Neural cell (in vitro differentiated cells): ENCODE results near the gene LYPD1. TPM values are rescaled to one million over a fixed set of nuclear protein-coding genes. Genes with fewer than 3 reads are reported as not detected.

Experiments used
- H2AFZ ChIP-seq: fragments of 200-600, 300-800 bp; sonication (generic), shearing (Covaris generic); 2 replicates; pipeline ENCODE4 v1.6.0; 2014; ENCODE audit warnings: low read depth, mild to moderate bottlenecking, antibody characterized with exemption, low read length, moderate library complexity
- H3F3A ChIP-seq: fragments of 200-600 bp; shearing (Covaris generic); 2 replicates; pipeline ENCODE4 v1.6.1; 2016; ENCODE audit warnings: mild to moderate bottlenecking, moderate library complexity, mixed read lengths, antibody characterized with exemption, low read length; ENCODE audit not compliant: insufficient read depth, poor library complexity, severe bottlenecking
- H3K27ac ChIP-seq: fragments of 200-600, 300-800 bp; sonication (generic), shearing (Covaris generic); 2 replicates; pipeline ENCODE4 v1.5.1; 2014; ENCODE audit warnings: mild to moderate bottlenecking, low read length, moderate library complexity
- H3K27me3 ChIP-seq: fragments of 300-800, 200-600 bp; sonication (generic), shearing (Covaris generic); 2 replicates; pipeline ENCODE4 v1.6.0; 2014; ENCODE audit warnings: mild to moderate bottlenecking, low read depth, low read length, moderate library complexity; ENCODE audit not compliant: insufficient read depth
- H3K36me3 ChIP-seq: fragments of 300-800, 200-600 bp; sonication (generic), shearing (Covaris generic); 2 replicates; pipeline ENCODE4 v1.5.1; 2014; ENCODE audit warnings: mild to moderate bottlenecking, antibody characterized with exemption, low read length, moderate library complexity; ENCODE audit not compliant: insufficient read depth
- H3K4me2 ChIP-seq: fragments of 300-800, 200-600 bp; sonication (generic), shearing (Covaris generic); 2 replicates; pipeline ENCODE4 v1.6.0; 2014; ENCODE audit warnings: mild to moderate bottlenecking, low read length
- H3K4me3 ChIP-seq: fragments of 300-800, 200-600 bp; sonication (generic), shearing (Covaris generic); 2 replicates; pipeline ENCODE4 v1.5.1; 2014; ENCODE audit warnings: mild to moderate bottlenecking, low read length, moderate library complexity
- H3K79me2 ChIP-seq: fragments of 200-600 bp; shearing (Covaris generic); replicated peaks from 2 replicates; pipeline ENCODE4 v1.6.0; 2014; ENCODE audit warnings: mild to moderate bottlenecking, low read length, moderate library complexity; ENCODE audit not compliant: insufficient read depth
- H3K9ac ChIP-seq: fragments of 300-800, 200-600 bp; sonication (generic), shearing (Covaris generic); 2 replicates; pipeline ENCODE4 v1.6.1; 2016; ENCODE audit warnings: mild to moderate bottlenecking, low read length, mixed read lengths
- H3K9me2 ChIP-seq: fragments of 200-600 bp; shearing (Covaris generic); 2 replicates; pipeline ENCODE4 v1.6.1; 2016; ENCODE audit warnings: mild to moderate bottlenecking, low read length, mixed read lengths; ENCODE audit not compliant: insufficient read depth
- H3K9me3 ChIP-seq: fragments of 200-600, 300-800 bp; sonication (generic), shearing (Covaris generic); 2 replicates; pipeline ENCODE4 v1.6.1; 2016; ENCODE audit warnings: mild to moderate bottlenecking, mixed run types, low read length, moderate library complexity, mixed read lengths
- H4K20me1 ChIP-seq: fragments of 200-600 bp; shearing (Covaris generic); 2 replicates; pipeline ENCODE4 v1.6.1; 2016; ENCODE audit warnings: mild to moderate bottlenecking, mixed run types; ENCODE audit not compliant: insufficient read depth
- CTCF ChIP-seq: fragments of 450-650 bp; IDR thresholded peaks from 2 replicates; pipeline ENCODE4 v1.5.1; 2014; ENCODE audit warnings: antibody characterized with exemption, mild to moderate bottlenecking, moderate library complexity; ENCODE audit not compliant: poor library complexity, severe bottlenecking
- EP300 ChIP-seq: fragments of 450-650 bp; conservative IDR thresholded peaks from 2 replicates; pipeline ENCODE4 v1.6.1; 2014; ENCODE audit warnings: antibody characterized with exemption, mild to moderate bottlenecking, moderate library complexity; ENCODE audit not compliant: poor library complexity, severe bottlenecking
- EZH2 ChIP-seq: fragments of 200-600, 300-800 bp; shearing (Covaris generic), sonication (generic); IDR thresholded peaks from 2 replicates; pipeline ENCODE4 v1.6.1; 2014; ENCODE audit warnings: antibody characterized with exemption, low read length, borderline replicate concordance, mild to moderate bottlenecking; ENCODE audit not compliant: insufficient read depth, poor library complexity, severe bottlenecking
- MXI1 ChIP-seq: fragments of 450-650 bp; conservative IDR thresholded peaks from 2 replicates; pipeline ENCODE4 v1.6.1; 2014; ENCODE audit warnings: antibody characterized with exemption, mild to moderate bottlenecking; ENCODE audit not compliant: poor library complexity, severe bottlenecking
- POLR2AphosphoS5 ChIP-seq: IDR thresholded peaks from 2 replicates; pipeline ENCODE4 v1.6.1; 2012
- RAD21 ChIP-seq: fragments of 450-650 bp; conservative IDR thresholded peaks from 2 replicates; pipeline ENCODE4 v1.6.1; 2014; ENCODE audit warnings: antibody characterized with exemption, mild to moderate bottlenecking, moderate library complexity
- REST ChIP-seq: IDR thresholded peaks from 2 replicates; pipeline ENCODE4 v1.6.1; 2012; ENCODE audit warnings: borderline replicate concordance
- SMC3 ChIP-seq: fragments of 450-650 bp; conservative IDR thresholded peaks from 2 replicates; pipeline ENCODE4 v1.6.1; 2014; ENCODE audit warnings: antibody characterized with exemption, mild to moderate bottlenecking, moderate library complexity; ENCODE audit not compliant: poor library complexity
- TAF1 ChIP-seq: IDR thresholded peaks from 2 replicates; pipeline ENCODE4 v1.6.1; 2012; ENCODE audit warnings: low read depth
- polyA plus RNA-seq: library from polyadenylated mRNA; depleted of rRNA; stranded (reverse); fragments of >200 nt; gene quantifications from 2 replicates; pipeline ENCODE4 v1.2.3, GENCODE V29; 2014

LYPD1 gene
- polyA plus RNA-seq, 1 donor from 2014 or later: 78.2 TPM

GRCh38 chr2:132668189-132668823 lies 1.7 kb downstream of the LYPD1 start:
- Histone ChIP-seq H4K20me1 (no peaks in the 10 kb centered on the region), H3K4me3 (peak overlapping the region; percentile 92), H3K36me3 (no peaks in the 10 kb centered on the region), H3K27me3 (no peaks in the 10 kb centered on the region), H3K79me2 (peaks cover 11% of the 10 kb centered on the region), H3K9me3 (no peaks in the 10 kb centered on the region), H2AFZ (no peak overlapping the region), H3K27ac (peak overlapping the region; percentile 60), H3F3A (peaks cover 10% of the 10 kb centered on the region), H3K4me2 (peak overlapping the region; percentile 70), H3K9me2 (no peaks in the 10 kb centered on the region), H3K9ac (peak overlapping the region; percentile 78)
- TF ChIP-seq SMC3 (peak; percentile 75), CTCF (peak; percentile 73), EZH2 (no peak), TAF1 (no peak), POLR2AphosphoS5 (peak; percentile 7), REST (no peak), RAD21 (peak; percentile 60), EP300 (peak; percentile 46), MXI1 (peak; percentile 53)

DNA sequence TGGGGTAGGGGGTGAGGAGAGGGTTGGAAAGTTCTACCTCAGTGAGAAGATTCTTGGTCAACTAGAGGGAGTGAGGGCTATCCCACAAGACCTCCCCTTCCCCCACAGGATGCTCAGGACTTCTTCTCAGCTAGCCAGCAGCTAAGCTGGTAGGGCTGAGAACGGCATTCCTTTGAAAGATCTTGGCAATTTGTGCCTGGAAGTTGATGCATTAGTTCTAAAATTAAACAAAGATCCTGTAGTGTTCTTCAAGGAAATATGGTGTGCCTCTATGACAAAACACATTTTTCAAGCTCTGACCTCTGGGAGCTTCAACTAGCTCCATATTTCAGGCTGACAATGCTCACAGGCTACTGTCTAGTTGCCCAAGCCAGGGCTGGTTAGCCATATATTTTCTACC lies 2.3 kb downstream of the LYPD1 start:
- Histone ChIP-seq H3K79me2 (peaks cover 11% of the 10 kb centered on the region), H3K27ac (peak overlapping the region; percentile 60), H3F3A (peaks cover 4% of the 10 kb centered on the region), H3K27me3 (no peaks in the 10 kb centered on the region), H3K36me3 (no peaks in the 10 kb centered on the region), H2AFZ (no peak overlapping the region), H4K20me1 (no peaks in the 10 kb centered on the region), H3K4me3 (peak overlapping the region; percentile 92), H3K9me3 (no peaks in the 10 kb centered on the region), H3K9ac (peak overlapping the region; percentile 78), H3K4me2 (peak overlapping the region; percentile 70), H3K9me2 (no peaks in the 10 kb centered on the region)
- TF ChIP-seq CTCF: no peak
- no peak for TF ChIP-seq MXI1
- TF ChIP-seq REST: no peak
- TF ChIP-seq POLR2AphosphoS5: no peak
- no peak for TF ChIP-seq SMC3
- TF ChIP-seq TAF1: no peak
- TF ChIP-seq EZH2: no peak
- no peak for TF ChIP-seq RAD21
- TF ChIP-seq EP300: no peak
